NT2/D1 (cell line): ENCODE data around the gene PANK4.

ENCODE experiments used
- DNase-seq: peaks from one replicate; pipeline ENCODE4 v3.0.0-alpha.2; 2011; ENCODE audit warnings: low read depth, low spot score
- H3K27me3 ChIP-seq: 2 replicates; pipeline ENCODE4 v1.6.0; 2011; ENCODE audit warnings: mild to moderate bottlenecking; ENCODE audit not compliant: insufficient read length, insufficient read depth
- H3K36me3 ChIP-seq: 2 replicates; pipeline ENCODE4 v1.6.1; 2011; ENCODE audit warnings: mild to moderate bottlenecking, low read length, mixed read lengths; ENCODE audit not compliant: insufficient read depth, insufficient read length
- H3K4me1 ChIP-seq: 2 replicates; pipeline ENCODE4 v1.5.1; 2011; ENCODE audit not compliant: insufficient read depth, insufficient read length
- H3K4me3 ChIP-seq: 2 replicates; pipeline ENCODE4 v1.5.1; 2011; ENCODE audit warnings: low read depth; ENCODE audit not compliant: insufficient read length
- H3K9ac ChIP-seq: 2 replicates; pipeline ENCODE4 v1.6.0; 2011; ENCODE audit warnings: low read depth; ENCODE audit not compliant: insufficient read length
- H3K9me3 ChIP-seq: 2 replicates; pipeline ENCODE4 v1.5.1; 2011; ENCODE audit warnings: mild to moderate bottlenecking, low read length; ENCODE audit not compliant: insufficient read depth
- SUZ12 ChIP-seq: IDR thresholded peaks from 2 replicates; pipeline ENCODE4 v1.6.1; 2011; ENCODE audit not compliant: insufficient read length, insufficient read depth; ENCODE audit errors: extremely low read depth
- YY1 ChIP-seq: IDR thresholded peaks from 2 replicates; pipeline ENCODE4 v1.6.1; 2011; ENCODE audit not compliant: insufficient read length, insufficient read depth
- ZNF274 ChIP-seq: IDR thresholded peaks from 2 replicates; pipeline ENCODE4 v1.6.1; 2011; ENCODE audit warnings: mild to moderate bottlenecking, low read depth, low read length

The PANK4 gene

GRCh38 chr1:2504225-2504948 lies 22.0 kb downstream of the PANK4 start:
- Histone ChIP-seq H3K9ac (no peak overlapping the region), H3K4me1 (peaks cover 3% of the 10 kb centered on the region), H3K9me3 (no peaks in the 10 kb centered on the region), H3K36me3 (peaks cover 23% of the 10 kb centered on the region), H3K27me3 (no peaks in the 10 kb centered on the region), H3K4me3 (no peak overlapping the region)
- DNase-seq: no peak
- TF ChIP-seq ZNF274 (no peak), SUZ12 (no peak), YY1 (no peak)

GRCh38 chr1:2503554-2504224 lies 22.7 kb downstream of the PANK4 start:
- Histone ChIP-seq H3K27me3 (no peaks in the 10 kb centered on the region), H3K9ac (no peak overlapping the region), H3K4me1 (peaks cover 3% of the 10 kb centered on the region), H3K9me3 (no peaks in the 10 kb centered on the region), H3K4me3 (no peak overlapping the region), H3K36me3 (peaks cover 16% of the 10 kb centered on the region)
- TF ChIP-seq ZNF274 (no peak), SUZ12 (no peak), YY1 (no peak)
- DNase-seq: no peak

- H3K9me3 ChIP-seq: no peaks in the 10 kb centered on the region
- no peak for TF ChIP-seq SUZ12
- no peak for TF ChIP-seq YY1
- no peak for TF ChIP-seq ZNF274
- no peaks in the 10 kb centered on the region for H3K27me3 ChIP-seq
- H3K9ac ChIP-seq: peak overlapping the region; percentile 8
- H3K4me1 ChIP-seq: peaks cover 3% of the 10 kb centered on the region
- no peak for DNase-seq
- no peak overlapping the region for H3K4me3 ChIP-seq
- peaks cover 9% of the 10 kb centered on the region for H3K36me3 ChIP-seq
Measured at GRCh38 chr1:2502661-2503553, 23.5 kb downstream of the PANK4 start.

GRCh38 chr1:2502210-2502609 lies 24.2 kb downstream of the PANK4 start:
- Histone ChIP-seq H3K9ac (no peak overlapping the region), H3K36me3 (peaks cover 2% of the 10 kb centered on the region), H3K27me3 (no peaks in the 10 kb centered on the region), H3K4me3 (no peak overlapping the region), H3K4me1 (peaks cover 3% of the 10 kb centered on the region), H3K9me3 (no peaks in the 10 kb centered on the region)
- DNase-seq: no peak
- TF ChIP-seq SUZ12 (no peak), ZNF274 (no peak), YY1 (no peak)

- Histone ChIP-seq H3K4me3 (no peak overlapping the region), H3K9ac (no peak overlapping the region), H3K36me3 (no peaks in the 10 kb centered on the region), H3K27me3 (no peaks in the 10 kb centered on the region), H3K9me3 (no peaks in the 10 kb centered on the region), H3K4me1 (peaks cover 3% of the 10 kb centered on the region)
- TF ChIP-seq ZNF274: no peak
- TF ChIP-seq YY1: no peak
- no peak for TF ChIP-seq SUZ12
- DNase-seq: no peak
Measured at GRCh38 chr1:2501820-2502119, 24.6 kb downstream of the PANK4 start.

- no peaks in the 10 kb centered on the region for H3K9me3 ChIP-seq
- no peak overlapping the region for H3K4me3 ChIP-seq
Measured at GRCh38 chr1:2501041-2501819, 25.2 kb downstream of the PANK4 start.

More at GRCh38 chr1:2501041-2501819, 25.2 kb downstream of the PANK4 start:
- TF ChIP-seq ZNF274 (no peak), YY1 (no peak), SUZ12 (no peak)
- no peaks in the 10 kb centered on the region for H3K27me3 ChIP-seq
- no peak overlapping the region for H3K9ac ChIP-seq
- no peaks in the 10 kb centered on the region for H3K36me3 ChIP-seq
- no peak for DNase-seq
- H3K4me1 ChIP-seq: peaks cover 3% of the 10 kb centered on the region
